ENCODE measurements around the gene EEF2KMT. TPM values are rescaled to one million over a fixed set of nuclear protein-coding genes. Genes with fewer than 3 reads are reported as not detected.
A peak's percentile ranks its signal among the peaks of the same experiment; 100 is the strongest.
"Not testable (repeated sequence)": the region's sequence is repeated elsewhere in the genome, so short reads cannot be mapped to it uniquely, and the experiment has no call there.

The EEF2KMT gene, protein sequence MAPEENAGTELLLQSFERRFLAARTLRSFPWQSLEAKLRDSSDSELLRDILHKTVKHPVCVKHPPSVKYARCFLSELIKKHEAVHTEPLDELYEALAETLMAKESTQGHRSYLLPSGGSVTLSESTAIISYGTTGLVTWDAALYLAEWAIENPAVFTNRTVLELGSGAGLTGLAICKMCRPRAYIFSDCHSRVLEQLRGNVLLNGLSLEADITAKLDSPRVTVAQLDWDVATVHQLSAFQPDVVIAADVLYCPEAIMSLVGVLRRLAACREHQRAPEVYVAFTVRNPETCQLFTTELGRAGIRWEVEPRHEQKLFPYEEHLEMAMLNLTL
- 26.2 and 28.2 TPM in 2 replicates for total RNA-seq (2014; rRNA removed; shearing (Covaris generic); ENCODE audit: low replicate concordance)

GRCh38 chr16:5097470-5098220 is at the start of gene EEF2KMT:
Gene EEF2KMT, minus strand, starts transcription at chr16:5097795. Its CDS starts 56 bp downstream, at chr16:5097739.
- in situ Hi-C loops (cut with HindIII; ENCODE audit: low pct_unique_long_range_greater_than_20kb, low sequenced_read_pairs), result not testable (repeated sequence)
- peak; percentile 100 for DNase-seq (ENCODE audit: low read depth)

- DNase-seq (ENCODE audit: low read depth); in situ Hi-C loops (cut with HindIII; ENCODE audit: low pct_unique_long_range_greater_than_20kb, low sequenced_read_pairs): not testable (repeated sequence)
These were observed 47.0 kb upstream of the EEF2KMT start for GRCh38 chr16:5144621-5144956.

GRCh38 chr16:5143761-5144620 is 46.4 kb upstream of the EEF2KMT start:
- in situ Hi-C loops (cut with HindIII; ENCODE audit: low pct_unique_long_range_greater_than_20kb, low sequenced_read_pairs), result no loop called here
- DNase-seq (ENCODE audit: low read depth), result no peak

GRCh38 chr16:5140151-5140550 is 42.6 kb upstream of the EEF2KMT start:
- in situ Hi-C loops (cut with HindIII; ENCODE audit: low pct_unique_long_range_greater_than_20kb, low sequenced_read_pairs), result not testable (repeated sequence)

GRCh38 chr16:5134739-5135452 is 37.3 kb upstream of the EEF2KMT start:
- in situ Hi-C loops (cut with HindIII; ENCODE audit: low pct_unique_long_range_greater_than_20kb, low sequenced_read_pairs); DNase-seq (ENCODE audit: low read depth): not testable (repeated sequence)

More at GRCh38 chr16:5140151-5140550, 42.6 kb upstream of the EEF2KMT start:
- DNase-seq (ENCODE audit: low read depth), result not testable (repeated sequence)

- in situ Hi-C loops (cut with HindIII; ENCODE audit: low pct_unique_long_range_greater_than_20kb, low sequenced_read_pairs); DNase-seq (ENCODE audit: low read depth): not testable (repeated sequence)
These were observed 35.5 kb upstream of the EEF2KMT start for GRCh38 chr16:5132915-5133600.

GRCh38 chr16:5131467-5132004 is 33.9 kb upstream of the EEF2KMT start:
- DNase-seq (ENCODE audit: low read depth); in situ Hi-C loops (cut with HindIII; ENCODE audit: low pct_unique_long_range_greater_than_20kb, low sequenced_read_pairs): not testable (repeated sequence)

DNA sequence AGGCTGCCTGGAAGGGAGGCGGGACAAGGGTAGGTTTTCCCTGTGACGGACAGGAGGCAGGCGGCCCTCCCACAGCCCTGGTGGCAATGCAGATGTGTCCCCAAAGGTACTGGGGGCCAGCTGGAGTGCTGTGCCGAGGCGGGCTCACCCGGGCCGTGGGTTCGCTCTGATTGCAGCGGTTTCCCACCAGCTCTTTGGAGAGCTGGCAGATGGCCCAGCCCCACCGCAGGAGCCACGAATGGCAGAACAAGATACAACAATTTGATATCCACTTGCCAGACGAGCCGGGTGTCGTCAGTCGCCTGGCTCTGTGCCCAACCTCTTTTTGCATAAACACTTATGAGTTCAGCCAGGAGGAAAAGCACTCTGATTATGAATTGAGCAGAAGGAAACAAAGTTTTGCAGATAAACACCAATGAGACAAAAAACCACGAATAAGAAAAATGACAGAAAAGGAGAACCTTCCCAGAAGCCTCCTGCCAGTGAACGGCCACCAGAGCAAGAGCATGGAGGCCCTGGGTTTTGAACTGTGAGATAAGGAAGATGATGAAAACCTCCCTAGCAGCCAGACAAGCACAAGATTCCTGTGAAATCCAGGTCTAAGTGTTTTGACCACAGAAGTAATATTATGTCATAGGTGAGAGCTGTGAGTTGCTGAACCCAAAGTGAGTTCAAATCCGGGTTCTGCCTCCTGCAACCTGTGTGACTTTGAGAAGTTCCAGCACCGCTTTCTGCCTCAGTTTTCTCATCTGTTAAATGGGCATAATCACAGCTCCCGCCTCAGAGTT is 19.9 kb upstream of the EEF2KMT start:
- peak; percentile 49 for DNase-seq (ENCODE audit: low read depth)
- in situ Hi-C loops (cut with HindIII; ENCODE audit: low pct_unique_long_range_greater_than_20kb, low sequenced_read_pairs), result not testable (repeated sequence)

- in situ Hi-C loops (cut with HindIII; ENCODE audit: low pct_unique_long_range_greater_than_20kb, low sequenced_read_pairs); DNase-seq (ENCODE audit: low read depth): not testable (repeated sequence)
These were observed 19.2 kb upstream of the EEF2KMT start for GRCh38 chr16:5116780-5117295.

GRCh38 chr16:5110933-5111332 is 13.3 kb upstream of the EEF2KMT start:
- in situ Hi-C loops (cut with HindIII; ENCODE audit: low pct_unique_long_range_greater_than_20kb, low sequenced_read_pairs); DNase-seq (ENCODE audit: low read depth): not testable (repeated sequence)

- in situ Hi-C loops (cut with HindIII; ENCODE audit: low pct_unique_long_range_greater_than_20kb, low sequenced_read_pairs), result no loop called here
- no peak for DNase-seq (ENCODE audit: low read depth)
These were observed 11.0 kb upstream of the EEF2KMT start for GRCh38 chr16:5108505-5109158.

- in situ Hi-C loops (cut with HindIII; ENCODE audit: low pct_unique_long_range_greater_than_20kb, low sequenced_read_pairs), result not testable (repeated sequence)
These were observed 7.4 kb upstream of the EEF2KMT start for GRCh38 chr16:5105039-5105438.

GRCh38 chr16:5103296-5104032 is 5.9 kb upstream of the EEF2KMT start:
- DNase-seq (ENCODE audit: low read depth); in situ Hi-C loops (cut with HindIII; ENCODE audit: low pct_unique_long_range_greater_than_20kb, low sequenced_read_pairs): not testable (repeated sequence)

More at GRCh38 chr16:5105039-5105438, 7.4 kb upstream of the EEF2KMT start:
- DNase-seq (ENCODE audit: low read depth), result not testable (repeated sequence)

GRCh38 chr16:5099174-5099573 is 1.6 kb upstream of the EEF2KMT start:
- in situ Hi-C loops (cut with HindIII; ENCODE audit: low pct_unique_long_range_greater_than_20kb, low sequenced_read_pairs); DNase-seq (ENCODE audit: low read depth): not testable (repeated sequence)
